K562 (cell line): ENCODE measurements around the gene PMM1. TPM values are rescaled to one million over a fixed set of nuclear protein-coding genes. Genes with fewer than 3 reads are reported as not detected.

Experiments
- BRF2 ChIP-seq: IDR thresholded peaks from 3 replicates; pipeline ENCODE4 v1.6.1; 2011; ENCODE audit warnings: borderline replicate concordance, mild to moderate bottlenecking; ENCODE audit not compliant: insufficient read length, insufficient read depth
- CBX3 ChIP-seq, 2 experiments: IDR thresholded peaks; 1 replicate in 1 of 2; 2 replicates in 1 of 2; pipeline ENCODE4 v1.6.1; 2012; ENCODE audit warnings: inconsistent platforms in 2 of 2, low read length in 2 of 2, borderline replicate concordance in 1 of 2, control low read depth in 1 of 2
- ELF1 ChIP-seq: fragments of 200-800 bp; sonication (Bioruptor generic); IDR thresholded peaks from 2 replicates; pipeline ENCODE4 v1.6.1; 2016; ENCODE audit warnings: missing genetic modification characterization, missing compliant biosample characterization
- ELF4 ChIP-seq: fragments of 450-650 bp; formaldehyde crosslinking; IDR thresholded peaks from 2 replicates; pipeline ENCODE4 v1.4.0; 2022; ENCODE audit warnings: missing genetic modification characterization
- FOS ChIP-seq: IDR thresholded peaks from 3 replicates; pipeline ENCODE4 v1.6.1; 2011; ENCODE audit not compliant: insufficient read length; ENCODE audit errors: extremely low read depth
- HES1 ChIP-seq: fragments of 450-650 bp; IDR thresholded peaks from 2 replicates; pipeline ENCODE4 v1.6.1; 2016; ENCODE audit warnings: low read depth, mild to moderate bottlenecking, moderate library complexity
- MEF2D ChIP-seq: conservative IDR thresholded peaks from 2 replicates; pipeline ENCODE4 v1.6.1; 2016; ENCODE audit warnings: low read depth, missing genetic modification characterization, missing compliant biosample characterization
- MLLT1 ChIP-seq, 2 experiments: fragments of 450-650 bp; IDR thresholded peaks; 2 replicates each; pipeline ENCODE4 v1.6.1; 2016
- NCOA6 ChIP-seq: fragments of 450-650 bp; IDR thresholded peaks from 2 replicates; pipeline ENCODE4 v1.6.1; 2017; ENCODE audit warnings: mild to moderate bottlenecking
- NFE2 ChIP-seq: IDR thresholded peaks from 2 replicates; pipeline ENCODE4 v1.6.1; 2014; ENCODE audit warnings: antibody characterized with exemption, low read depth
- RBM25 ChIP-seq: fragments of 200-400 bp; formaldehyde crosslinking; IDR thresholded peaks from 2 replicates; pipeline ENCODE4 v1.6.1; 2018; ENCODE audit warnings: low read length, low read depth, moderate library complexity; ENCODE audit not compliant: severe bottlenecking
- SMAD1 ChIP-seq: fragments of 150-350 bp; IDR thresholded peaks from 2 replicates; pipeline ENCODE4 v1.6.1; 2014; ENCODE audit warnings: low read length, low read depth; ENCODE audit not compliant: partially characterized antibody
- ZBTB1 ChIP-seq: sonication (generic); formaldehyde crosslinking; IDR thresholded peaks from 2 replicates; pipeline ENCODE4 v1.8.1; 2023; ENCODE audit warnings: missing genetic modification reagents, low read depth, mild to moderate bottlenecking, borderline replicate concordance
- ZBTB12 ChIP-seq: fragments of 250-450 bp; sonication (Bioruptor Pico); IDR thresholded peaks from 2 replicates; pipeline ENCODE4 v1.4.0; 2020
- ZNF354B ChIP-seq: fragments of 250-450 bp; sonication (Bioruptor Pico); IDR thresholded peaks from 2 replicates; pipeline ENCODE4 v1.4.0; 2020
- ZNF445 ChIP-seq: fragments of 250-450 bp; sonication (Bioruptor Pico); IDR thresholded peaks from 2 replicates; pipeline ENCODE4 v1.4.0; 2020; ENCODE audit warnings: low read depth, mild to moderate bottlenecking, moderate library complexity
- ZNF512 ChIP-seq: IDR thresholded peaks from 2 replicates; pipeline ENCODE4 v1.6.1; 2016; ENCODE audit warnings: missing genetic modification characterization, missing compliant biosample characterization
- ZNF583 ChIP-seq: fragments of 250-450 bp; sonication (Bioruptor Pico); IDR thresholded peaks from 2 replicates; pipeline ENCODE4 v1.4.0; 2020
- ZNF586 ChIP-seq: fragments of 450-650 bp; formaldehyde crosslinking; conservative IDR thresholded peaks from 2 replicates; pipeline ENCODE4 v1.4.0; 2020; ENCODE audit warnings: mild to moderate bottlenecking, moderate library complexity
- ZNF639 ChIP-seq, 2 experiments: fragments of 200-800 bp in 1 of 2; sonication (Bioruptor generic) in 1 of 2; sonication (generic) in 1 of 2; formaldehyde crosslinking in 1 of 2; IDR thresholded peaks in 1 of 2; conservative IDR thresholded peaks in 1 of 2; 2 replicates each; pipeline versions ENCODE4 v1.5.0 to v1.6.1; 2016 to 2020; ENCODE audit warnings: missing compliant biosample characterization in 1 of 2, missing genetic modification characterization in 1 of 2, missing genetic modification reagents in 1 of 2
- polyA plus RNA-seq, 8 experiments: library from polyadenylated mRNA; depleted of rRNA in 4 of 8; stranded (reverse) in 5 of 8; unstranded in 3 of 8; fragments of >200 nt; fragmentation: Nextera tagmentation in 2 of 8; fragmentation: Illumina TruSeq in 1 of 8; extraction: Ambion mirVana in 2 of 8; extraction: Trizol in 1 of 8; gene quantifications; 2 replicates each; pipeline versions ENCODE4 v1.2.1 to v1.2.3, GENCODE V29; 2011 to 2014; ENCODE audit warnings: inconsistent platforms in 1 of 8, missing spikeins in 1 of 8
- total RNA-seq, 7 experiments: library from RNA; depleted of rRNA in 6 of 7; stranded (reverse); fragments of >200 nt in 6 of 7; fragmentation: Illumina TruSeq in 2 of 7; extraction: Trizol in 2 of 7; gene quantifications; 2 replicates each; pipeline versions ENCODE4 v1.2.1 to v1.2.3, GENCODE V29; 2011 to 2021; ENCODE audit warnings: low replicate concordance in 1 of 7

Gene PMM1
- total and polyA plus RNA-seq, 9 of the 15 experiments (the other 6 are each of a cell fraction or from before 2014, with no cell fraction given): 10.2 to 31.7 (median 20.3) TPM

- TF ChIP-seq ZNF445 (CRISPR knock-in tag) (no peak), ZBTB12 (no peak), NFE2 (peak; percentile 69), ZNF586 (CRISPR knock-in tag) (no peak), ZBTB1 (CRISPR knock-in tag) (peak; percentile 92), SMAD1 (no peak), BRF2 (no peak), ZNF512 (tag) (no peak), ZNF639 (CRISPR knock-in tag; conservative IDR thresholded peaks at IDR 0.05 in 1 of 2, IDR thresholded peaks at IDR 0.05 in 1 of 2) (peak in 1 of 2 experiments; percentile 75; a peak in 2 of 4 replicates), MEF2D (tag) (no peak), ELF4 (CRISPR knock-in tag) (no peak), NCOA6 (no peak), HES1 (peak; percentile 91), RBM25 (no peak), CBX3 (IDR thresholded peaks at IDR 0.05; ENCODE audit: borderline replicate concordance in 1 of 2, low read length in 2 of 2) (no peak), ZNF583 (CRISPR knock-in tag) (no peak; the same call in 1 of the 2 replicates), FOS (no peak), ZNF354B (CRISPR knock-in tag) (no peak), ELF1 (no peak), MLLT1 (IDR thresholded peaks at IDR 0.05) (peak in 1 of 2 experiments; percentile 57; a peak in 1 of 4 replicates)
These were observed 14.3 kb upstream of the PMM1 start (continued) for GRCh38 chr22:41603873-41604332.
